Heart right ventricle (tissue), 16 donors: ENCODE data around the gene POMC. TPM values are rescaled to one million over a fixed set of nuclear protein-coding genes. Genes with fewer than 3 reads are reported as not detected.

Source experiments
- ATAC-seq, 8 donors: fragments of 200-7000 bp; cut with Tn5 transposase; one replicate each; pipeline ENCODE4 v1.9.1; 2020; ENCODE audit warnings: mild to moderate bottlenecking in 8 of 8, moderate library complexity in 8 of 8, moderate number of reproducible peaks in 1 of 8
- DNase-seq, 2 donors: peaks; one replicate each; pipeline ENCODE4 v3.0.0-alpha.2; 2020
- H3K27ac ChIP-seq, 10 donors: fragments of 200-600 bp; sonication (generic) in 2 of 10; one replicate each; pipeline versions ENCODE4 v1.5.0 to v1.8.0; 2020 to 2022; ENCODE audit warnings: mild to moderate bottlenecking in 3 of 10
- H3K27me3 ChIP-seq, 7 donors: fragments of 200-600 bp; one replicate each; pipeline ENCODE4 v1.8.0; 2021 to 2022; ENCODE audit warnings: mild to moderate bottlenecking in 2 of 7
- H3K36me3 ChIP-seq, 9 donors: fragments of 200-600 bp; sonication (generic) in 1 of 9; one replicate each; pipeline versions ENCODE4 v1.5.0 to v1.8.0; 2020 to 2022; ENCODE audit warnings: mild to moderate bottlenecking in 2 of 9
- H3K4me1 ChIP-seq, 9 donors: fragments of 200-600 bp; sonication (generic) in 1 of 9; one replicate each; pipeline versions ENCODE4 v1.5.0 to v1.8.0; 2020 to 2022; ENCODE audit warnings: mild to moderate bottlenecking in 4 of 9
- H3K4me3 ChIP-seq, 10 donors: fragments of 200-600 bp; sonication (generic) in 2 of 10; one replicate each; pipeline versions ENCODE4 v1.5.0 to v1.8.0; 2020 to 2022; ENCODE audit warnings: mild to moderate bottlenecking in 7 of 10, moderate library complexity in 2 of 10
- H3K9me3 ChIP-seq, 11 donors: fragments of 200-600 bp in 10 of 11; sonication (generic) in 2 of 11; one replicate each; pipeline versions ENCODE4 v1.5.0 to v1.8.0; 2013 to 2022; ENCODE audit warnings: mild to moderate bottlenecking in 2 of 11, control low read depth in 1 of 11, moderate library complexity in 1 of 11
- WGBS, 2 donors: extraction: QIAGEN DNeasy Blood & Tissue Kit; methylation state at CpG; one replicate each; pipeline ENCODE4 v1.1.7; 2013; ENCODE audit warnings: inconsistent platforms in 1 of 2; 5-methylcytosine and 5-hydroxymethylcytosine counted together
- intact Hi-C, 10 donors: fragments of 100-400 bp; cut with DNase I; formaldehyde crosslinking; loops; one replicate each; pipeline versions ENCODE4 v1.11.1 to v1.14.2; 2022
- polyA plus RNA-seq, 2 donors: library from polyadenylated mRNA; stranded (reverse); fragments of 200-250 nt; gene quantifications; one replicate each; pipeline ENCODE4 v1.2.3, GENCODE V29; 2013
- total RNA-seq, 10 donors: library from RNA; stranded (reverse); fragmentation: NEBNext Ultra II Directional in 3 of 10; extraction: Animal tissue kit (Norgen Biotek cat#: 25700) in 3 of 10; gene quantifications; one replicate each; pipeline versions ENCODE4 v1.2.1 to v1.2.4, GENCODE V29; 2021 to 2023
- TF ChIP-seq, protein P1 (sequence below), 9 donors: fragments of 200-600 bp; sonication (generic) in 2 of 9; IDR thresholded peaks; one replicate each; pipeline versions ENCODE4 v1.5.0 to v1.8.0; 2021 to 2022; ENCODE audit warnings: antibody characterized with exemption in 9 of 9, mild to moderate bottlenecking in 5 of 9, moderate library complexity in 1 of 9
- donor health status: Arrhythmogenic right ventricular cardiomyopathy.
- donor health status: ischemic (EF 13 %, LVEDD 7.1; RV severe dilation, severe dysfunction).
- donor health status: healthy with polysubstance abuse.
- donor health status: DM: no; HTN: yes; CAD: no.
- donor health status: DM: no; HTN: no; CAD: no.
- donor health status: ischemic (EF 25% LVEDD 6.9; RV normal size, moderate dysfunction).
- donor health status: ischemic (EF 25% LVEDD 5.7; RV mildly dilated, moderate dysfunction).
- donor health status: healthy.
- donor health status: DM: yes; HTN: yes; CAD: no.
- donor health status: Ischemic cardiomyopathy.
- donor health status: ischemic (EF 35%, LVEDD 5.7; RV mildly dilated, moderate dysfunction).
- donor health status: nonischemic (EF 11% LVEDD 7.7; RV severe dilation, severe dysfunction).
- donor health status: DM: yes; HTN: yes; CAD: no.
- donor health status: PGD.
- donor health status: ischemic (EF 29% LVEDD 5.4; RV normal size, mild dysfunction).
- donor health status: nonischemic (EF 23%, LVEDD 6.1; RV moderate dilation, normal function).

POMC gene
- total and polyA plus RNA-seq, 12 donors = 1.9 to 11.2 (median 5.6) TPM

DNA sequence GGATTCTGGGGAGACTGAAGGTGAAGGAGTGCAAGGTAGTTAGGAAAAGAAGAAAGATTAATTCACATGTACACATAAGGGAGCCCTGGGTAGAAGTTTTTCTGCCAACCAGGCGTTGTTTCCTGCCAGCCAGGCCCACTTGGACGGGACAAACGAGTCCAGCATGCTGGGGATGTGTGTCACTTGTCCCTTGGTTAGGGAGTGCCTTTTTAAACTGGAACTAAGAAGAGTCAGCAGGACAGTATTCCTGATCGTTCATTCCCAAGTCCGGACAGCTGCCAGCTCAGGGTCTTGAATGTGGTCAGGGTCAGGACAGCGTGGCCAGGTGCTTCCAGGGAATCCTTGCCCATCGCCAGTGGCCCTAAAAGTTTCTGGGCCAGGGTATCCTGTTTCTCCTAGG, 43.2 kb downstream of the POMC start:
- intact Hi-C loops = loop anchor here in 4 of 10 donors (5.0 to 10.0 kb wide), 4 partner anchors 43 to 88 kb away; partner anchors contain the start of gene EFR3B (in 3 of the 4)
- Histone ChIP-seq H3K27me3 (peaks cover 0 to 7% (median 0%) of the 10 kb centered on the region in 7 donors), H3K36me3 (peaks cover 0 to 18% (median 0%) of the 10 kb centered on the region in 9 donors), H3K27ac (no peak overlapping the region), H3K4me3 (no peak overlapping the region), H3K9me3 (no peaks in the 10 kb centered on the region), H3K4me1 (peaks cover 0 to 17% (median 4%) of the 10 kb centered on the region in 9 donors)
- TF ChIP-seq, protein P1, sequence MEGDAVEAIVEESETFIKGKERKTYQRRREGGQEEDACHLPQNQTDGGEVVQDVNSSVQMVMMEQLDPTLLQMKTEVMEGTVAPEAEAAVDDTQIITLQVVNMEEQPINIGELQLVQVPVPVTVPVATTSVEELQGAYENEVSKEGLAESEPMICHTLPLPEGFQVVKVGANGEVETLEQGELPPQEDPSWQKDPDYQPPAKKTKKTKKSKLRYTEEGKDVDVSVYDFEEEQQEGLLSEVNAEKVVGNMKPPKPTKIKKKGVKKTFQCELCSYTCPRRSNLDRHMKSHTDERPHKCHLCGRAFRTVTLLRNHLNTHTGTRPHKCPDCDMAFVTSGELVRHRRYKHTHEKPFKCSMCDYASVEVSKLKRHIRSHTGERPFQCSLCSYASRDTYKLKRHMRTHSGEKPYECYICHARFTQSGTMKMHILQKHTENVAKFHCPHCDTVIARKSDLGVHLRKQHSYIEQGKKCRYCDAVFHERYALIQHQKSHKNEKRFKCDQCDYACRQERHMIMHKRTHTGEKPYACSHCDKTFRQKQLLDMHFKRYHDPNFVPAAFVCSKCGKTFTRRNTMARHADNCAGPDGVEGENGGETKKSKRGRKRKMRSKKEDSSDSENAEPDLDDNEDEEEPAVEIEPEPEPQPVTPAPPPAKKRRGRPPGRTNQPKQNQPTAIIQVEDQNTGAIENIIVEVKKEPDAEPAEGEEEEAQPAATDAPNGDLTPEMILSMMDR (IDR thresholded peaks at IDR 0.05) = no peak
- ATAC-seq = no peak
- 90 to 94% methylated on average over 7 of the region's 7 CpGs for WGBS, 2 donors
- no peak for DNase-seq

DNA sequence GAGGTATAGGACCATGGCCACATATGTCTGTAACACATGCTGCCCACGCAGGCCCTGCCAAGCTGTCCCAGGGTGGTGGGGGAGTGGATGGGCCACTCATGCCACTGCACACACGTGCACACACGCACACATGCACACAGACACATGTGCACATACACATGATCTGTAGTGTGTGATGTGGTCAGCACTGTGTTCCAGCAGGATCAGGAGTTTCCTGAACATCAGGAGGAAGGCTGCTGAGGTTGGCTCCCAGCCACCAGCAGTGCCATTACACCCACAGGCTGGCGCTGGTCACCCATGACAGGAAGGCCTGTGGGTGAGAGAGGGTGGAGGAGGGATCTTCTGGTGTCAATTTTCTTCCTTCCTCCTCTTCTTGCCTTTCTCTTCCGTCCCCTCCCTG, 44.7 kb downstream of the POMC start:
- Histone ChIP-seq H3K27me3 (no peaks in the 10 kb centered on the region), H3K4me3 (no peak overlapping the region), H3K36me3 (peaks cover 0 to 16% (median 0%) of the 10 kb centered on the region in 9 donors), H3K9me3 (no peaks in the 10 kb centered on the region), H3K4me1 (peaks cover 0 to 9% (median 0%) of the 10 kb centered on the region in 9 donors), H3K27ac (no peak overlapping the region)
- no peak for DNase-seq
- ATAC-seq = peak in 2 of 8 donors; percentile 13 to 27
- TF ChIP-seq, protein P1 (IDR thresholded peaks at IDR 0.05) = no peak
- intact Hi-C loops = loop anchor here in 2 of 10 donors (10.0 kb wide), 1 partner anchor 79 kb away; the partner anchor contains the start of gene EFR3B (in 2 of the 2)
- 74 to 93% methylated on average over 5 of the region's 5 CpGs for WGBS, 2 donors

DNA sequence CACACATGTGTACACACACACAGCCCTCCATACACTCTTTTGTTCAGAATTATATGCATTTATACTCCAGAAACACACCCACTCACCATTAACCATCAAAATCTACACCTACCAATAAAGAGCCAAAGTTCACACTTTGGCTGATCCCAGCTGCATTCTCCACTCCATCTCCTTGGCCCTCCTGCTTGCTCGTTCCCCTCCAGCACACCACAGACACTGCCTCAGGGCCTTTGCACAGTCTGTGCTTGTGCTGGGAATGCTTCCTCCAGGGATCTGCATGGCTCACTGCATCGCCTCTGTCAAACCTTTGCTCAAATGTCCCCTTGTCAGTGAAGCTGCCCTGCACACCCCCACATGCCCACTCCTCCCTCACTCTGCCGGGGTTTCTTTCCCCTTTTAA, 46.0 kb downstream of the POMC start:
- DNase-seq (no peak), ATAC-seq (no peak)
- peaks cover 0 to 16% (median 0%) of the 10 kb centered on the region in 9 donors for H3K36me3 ChIP-seq
- intact Hi-C loops = loop anchor here in 2 of 10 donors (10.0 kb wide), 1 partner anchor 78 kb away; the partner anchor contains the start of gene EFR3B (in 2 of the 2)
- H3K4me1 ChIP-seq = peaks cover 0 to 5% (median 0%) of the 10 kb centered on the region in 9 donors
- WGBS, 2 donors = 97 to 98% methylated on average over 3 of the region's 3 CpGs
- TF ChIP-seq, protein P1 (IDR thresholded peaks at IDR 0.05) = no peak
- no peak overlapping the region for H3K4me3 ChIP-seq
- no peaks in the 10 kb centered on the region for H3K9me3 ChIP-seq
- no peaks in the 10 kb centered on the region for H3K27me3 ChIP-seq
- no peak overlapping the region for H3K27ac ChIP-seq

GRCh38 chr2:25119263-25119662, 49.1 kb downstream of the POMC start:
- Histone ChIP-seq H3K27ac (no peak overlapping the region), H3K4me3 (no peak overlapping the region), H3K4me1 (peaks cover 0 to 6% (median 0%) of the 10 kb centered on the region in 9 donors), H3K9me3 (no peaks in the 10 kb centered on the region), H3K27me3 (no peaks in the 10 kb centered on the region), H3K36me3 (peaks cover 0 to 16% (median 0%) of the 10 kb centered on the region in 9 donors)
- intact Hi-C loops = loop anchor here in 1 of 10 donors (10.0 kb wide), 1 partner anchor 64 kb away; no protein-coding TSS in a partner anchor
- no peak for ATAC-seq
- DNase-seq = no peak
- WGBS, 2 donors = 89 to 91% methylated on average over 11 of the region's 11 CpGs
- TF ChIP-seq, protein P1 (IDR thresholded peaks at IDR 0.05) = no peak
